ENCODE results near the gene FOXE1.

Gene FOXE1

GRCh38 chr9:97866300-97866699, 13.3 kb downstream of the FOXE1 start:
- DNase-seq (ENCODE audit: low read depth) = no peak

- no peak for DNase-seq (ENCODE audit: low read depth)
Measured at GRCh38 chr9:97866848-97867247, 13.8 kb downstream of the FOXE1 start.

- DNase-seq (ENCODE audit: low read depth) = no peak
Measured at GRCh38 chr9:97868859-97869258, 15.8 kb downstream of the FOXE1 start.

GRCh38 chr9:97873425-97873824, 20.4 kb downstream of the FOXE1 start:
- no peak for DNase-seq (ENCODE audit: low read depth)

- no peak for DNase-seq (ENCODE audit: low read depth)
Measured at GRCh38 chr9:97873882-97874281, 20.9 kb downstream of the FOXE1 start.

- no peak for DNase-seq (ENCODE audit: low read depth)
Measured at GRCh38 chr9:97874624-97875023, 21.6 kb downstream of the FOXE1 start.

GRCh38 chr9:97875111-97875510, 22.1 kb downstream of the FOXE1 start:
- DNase-seq (ENCODE audit: low read depth) = no peak

- DNase-seq (ENCODE audit: low read depth) = no peak
Measured at GRCh38 chr9:97876061-97876460, 23.0 kb downstream of the FOXE1 start.

- no peak for DNase-seq (ENCODE audit: low read depth)
Measured at GRCh38 chr9:97880336-97880735, 27.3 kb downstream of the FOXE1 start.

GRCh38 chr9:97889941-97890887, 37.2 kb downstream of the FOXE1 start:
- peak; percentile 43 for DNase-seq (ENCODE audit: low read depth)

- no peak for DNase-seq (ENCODE audit: low read depth)
Measured at GRCh38 chr9:97891736-97892135, 38.7 kb downstream of the FOXE1 start.

- DNase-seq (ENCODE audit: low read depth) = no peak
Measured at GRCh38 chr9:97892421-97892820, 39.4 kb downstream of the FOXE1 start.

- DNase-seq (ENCODE audit: low read depth) = no peak
Measured at GRCh38 chr9:97895211-97895610, 42.2 kb downstream of the FOXE1 start.

- no peak for DNase-seq (ENCODE audit: low read depth)
Measured at GRCh38 chr9:97895695-97896332, 42.8 kb downstream of the FOXE1 start.

- DNase-seq (ENCODE audit: low read depth) = no peak
Measured at GRCh38 chr9:97900103-97900737, 47.2 kb downstream of the FOXE1 start.

- DNase-seq (ENCODE audit: low read depth) = no peak
Measured at GRCh38 chr9:97900738-97901565, 47.9 kb downstream of the FOXE1 start.

- DNase-seq (ENCODE audit: low read depth) = no peak
Measured at GRCh38 chr9:97903177-97903576, 50.2 kb downstream of the FOXE1 start.

- DNase-seq (ENCODE audit: low read depth) = peak; percentile 30
Measured at GRCh38 chr9:97904725-97905124, 51.7 kb downstream of the FOXE1 start.

GRCh38 chr9:97905228-97905627, 52.2 kb downstream of the FOXE1 start:
- DNase-seq (ENCODE audit: low read depth) = peak; percentile 11
